Measurements from ENCODE around the gene EXOC2. TPM values are rescaled to one million over a fixed set of nuclear protein-coding genes. Genes with fewer than 3 reads are reported as not detected.

EXOC2 gene
- total RNA-seq, 3 donors from 2014 or later (not counting 1 experiment from before 2014, with no cell fraction given), result 22.1 to 30.8 (median 26.5) TPM

GRCh38 chr6:493840-494239 is 199.1 kb downstream of the EXOC2 start:
- Histone ChIP-seq H3K4me3 (ENCODE audit: low read length) (no peak overlapping the region), H3K4me1 (ENCODE audit: control insufficient read depth, insufficient read depth, low read length) (peaks cover 28% of the 10 kb centered on the region), H3K36me3 (ENCODE audit: control insufficient read depth, insufficient read depth, low read length) (peaks cover 3% of the 10 kb centered on the region), H3K9me3 (ENCODE audit: control insufficient read depth, insufficient read depth, low read length) (no peaks in the 10 kb centered on the region), H3K27me3 (ENCODE audit: control insufficient read depth, insufficient read depth, low read length) (no peaks in the 10 kb centered on the region), H3K27ac (ENCODE audit: low read length) (peak overlapping the region; percentile 21)
- DNase-seq, result no peak
- 80% methylated on average over 4 of the region's 6 CpGs for WGBS (ENCODE audit: insufficient coverage)
- Mint-ChIP-seq H3K4me3 (peak overlapping the region; percentile 53), H3K36me3 (no peaks in the 10 kb centered on the region), H3K4me1 (peaks cover 63 to 66% of the 10 kb centered on the region in 2 donors), H3K9me3 (no peaks in the 10 kb centered on the region), H3K27me3 (ENCODE audit: low read depth in 2 of 2) (no peaks in the 10 kb centered on the region), H3K27ac (peak overlapping the region; percentile 87 to 92)
- no peak for ATAC-seq
- intact Hi-C loops (cut with micrococcal nuclease), result loop anchor here (5.0 kb wide), 2 partner anchors 62 to 202 kb away; partner anchors contain the start of gene DUSP22
- TF ChIP-seq CTCF (IDR thresholded peaks at IDR 0.05), result no peak

GRCh38 chr6:492816-493414 is 200.0 kb downstream of the EXOC2 start:
- no peak for TF ChIP-seq CTCF (IDR thresholded peaks at IDR 0.05)
- Histone ChIP-seq H3K4me1 (ENCODE audit: control insufficient read depth, insufficient read depth, low read length) (peaks cover 27% of the 10 kb centered on the region), H3K36me3 (ENCODE audit: control insufficient read depth, insufficient read depth, low read length) (peaks cover 3% of the 10 kb centered on the region), H3K4me3 (ENCODE audit: low read length) (no peak overlapping the region), H3K27ac (ENCODE audit: low read length) (peak overlapping the region; percentile 20), H3K27me3 (ENCODE audit: control insufficient read depth, insufficient read depth, low read length) (no peaks in the 10 kb centered on the region), H3K9me3 (ENCODE audit: control insufficient read depth, insufficient read depth, low read length) (no peaks in the 10 kb centered on the region)
- H3K27me3 Mint-ChIP-seq (ENCODE audit: low read depth in 2 of 2), result no peaks in the 10 kb centered on the region
- WGBS (ENCODE audit: insufficient coverage), result 42% methylated on average over 1 of the region's 2 CpGs
- peak overlapping the region; percentile 87 to 92 for H3K27ac Mint-ChIP-seq
- ATAC-seq (peak; percentile 52 to 58 (median 52)), DNase-seq (peak in 1 of 2 donors; percentile 32)
- H3K4me3 Mint-ChIP-seq, result peak overlapping the region; percentile 80
- H3K4me1 Mint-ChIP-seq, result peaks cover 58% of the 10 kb centered on the region in 2 donors
- intact Hi-C loops (cut with micrococcal nuclease), result loop anchor here (5.0 kb wide), 2 partner anchors 61 to 201 kb away; partner anchors contain the start of gene DUSP22
- no peaks in the 10 kb centered on the region for H3K36me3 Mint-ChIP-seq
- no peaks in the 10 kb centered on the region for H3K9me3 Mint-ChIP-seq

GRCh38 chr6:492178-492577 is 200.8 kb downstream of the EXOC2 start:
- WGBS (ENCODE audit: insufficient coverage), result 98% methylated on average over 4 of the region's 5 CpGs
- Histone ChIP-seq H3K4me3 (ENCODE audit: low read length) (no peak overlapping the region), H3K4me1 (ENCODE audit: control insufficient read depth, insufficient read depth, low read length) (peaks cover 27% of the 10 kb centered on the region), H3K36me3 (ENCODE audit: control insufficient read depth, insufficient read depth, low read length) (peaks cover 3% of the 10 kb centered on the region), H3K9me3 (ENCODE audit: control insufficient read depth, insufficient read depth, low read length) (no peaks in the 10 kb centered on the region), H3K27me3 (ENCODE audit: control insufficient read depth, insufficient read depth, low read length) (no peaks in the 10 kb centered on the region), H3K27ac (ENCODE audit: low read length) (no peak overlapping the region)
- peak overlapping the region; percentile 87 to 92 for H3K27ac Mint-ChIP-seq
- H3K27me3 Mint-ChIP-seq (ENCODE audit: low read depth in 2 of 2), result no peaks in the 10 kb centered on the region
- ATAC-seq (no peak), DNase-seq (no peak)
- H3K4me1 Mint-ChIP-seq, result peaks cover 57 to 58% of the 10 kb centered on the region in 2 donors
- TF ChIP-seq CTCF (IDR thresholded peaks at IDR 0.05), result no peak
- H3K4me3 Mint-ChIP-seq, result peak overlapping the region; percentile 80
- no peaks in the 10 kb centered on the region for H3K9me3 Mint-ChIP-seq
- H3K36me3 Mint-ChIP-seq, result no peaks in the 10 kb centered on the region
- intact Hi-C loops (cut with micrococcal nuclease), result loop anchor here (5.0 kb wide), 2 partner anchors 60 to 200 kb away; partner anchors contain the start of gene DUSP22

All from natural killer cell (primary cell).